IMR-90 (cell line): ENCODE data around the gene DTX3L. TPM values are rescaled to one million over a fixed set of nuclear protein-coding genes. Genes with fewer than 3 reads are reported as not detected.

Experiments used
- ATAC-seq: fragments of 200-7000 bp; cut with Tn5 transposase; 2 replicates; pipeline ENCODE4 v1.9.1; 2020; ENCODE audit warnings: low read depth, mild to moderate bottlenecking, moderate library complexity
- BruUV-seq: library from RNA; stranded (reverse); fragments of 400-500 nt; replicated peaks from 2 replicates; lab custom pipeline; 2021; lab: Mats Ljungman, UMichigan
- CTCF ChIA-PET: fragments of 300-600 bp; formaldehyde crosslinking; extraction: SDS; loops from one replicate; lab custom pipeline; 2021; ENCODE audit warnings: antibody characterized with exemption; lab: Yijun Ruan, JAX
- POLR2A ChIA-PET: fragments of 300-600 bp; sonication (Branson Sonifier 250); formaldehyde crosslinking; loops from one replicate; lab custom pipeline; 2022; ENCODE audit warnings: antibody characterized with exemption; ENCODE audit not compliant: unreplicated experiment; lab: Charles Lee
- DNase-seq: peaks from one replicate; pipeline ENCODE4 v3.0.0; 2013
- H2AFZ ChIP-seq: replicated peaks from 2 replicates; pipeline ENCODE3; 2013; ENCODE audit warnings: low read length, mild to moderate bottlenecking; ENCODE audit not compliant: poor library complexity
- H2AK5ac ChIP-seq: 2 replicates; pipeline ENCODE4 v1.6.1; 2013; ENCODE audit warnings: low read depth, low read length, inconsistent platforms
- H2AK9ac ChIP-seq: replicated peaks from 2 replicates; pipeline ENCODE3; 2013; ENCODE audit warnings: mild to moderate bottlenecking, low read depth, low read length, moderate library complexity; ENCODE audit not compliant: poor library complexity
- H2BK120ac ChIP-seq: 2 replicates; pipeline ENCODE4 v1.6.1; 2013; ENCODE audit warnings: low read depth, low read length, inconsistent platforms
- H2BK15ac ChIP-seq: 3 replicates; pipeline ENCODE4 v1.6.1; 2013; ENCODE audit warnings: low read depth, low read length, inconsistent platforms
- H2BK20ac ChIP-seq: 2 replicates; pipeline ENCODE4 v1.6.1; 2013; ENCODE audit warnings: low read depth, mild to moderate bottlenecking, inconsistent platforms, low read length, moderate library complexity
- H2BK5ac ChIP-seq: 2 replicates; pipeline ENCODE4 v1.6.1; 2013; ENCODE audit warnings: mild to moderate bottlenecking, low read depth, low read length, inconsistent platforms; ENCODE audit not compliant: poor library complexity, severe bottlenecking
- H3K14ac ChIP-seq: replicated peaks from 2 replicates; pipeline ENCODE4 v1.6.1; 2013; ENCODE audit warnings: low read depth, low read length, inconsistent platforms
- H3K18ac ChIP-seq: 2 replicates; pipeline ENCODE4 v1.6.1; 2013; ENCODE audit warnings: low read depth, low read length, control low read depth
- H3K23ac ChIP-seq: 2 replicates; pipeline ENCODE4 v1.6.1; 2013; ENCODE audit warnings: low read depth, low read length, inconsistent platforms
- H3K27ac ChIP-seq: 2 replicates; pipeline ENCODE4 v1.5.1; 2013; ENCODE audit warnings: mild to moderate bottlenecking, control low read depth, low read length; ENCODE audit not compliant: insufficient read depth
- H3K27me3 ChIP-seq: 2 replicates; pipeline ENCODE4 v1.6.1; 2013; ENCODE audit warnings: low read length; ENCODE audit not compliant: control insufficient read depth, insufficient read depth
- H3K36me3 ChIP-seq: 2 replicates; pipeline ENCODE4 v1.6.1; 2013; ENCODE audit warnings: low read length, mixed read lengths; ENCODE audit not compliant: control insufficient read depth, insufficient read depth
- H3K4ac ChIP-seq: 2 replicates; pipeline ENCODE4 v1.6.1; 2013; ENCODE audit warnings: low read depth, low read length, inconsistent platforms
- H3K4me1 ChIP-seq: 2 replicates; pipeline ENCODE4 v1.6.1; 2013; ENCODE audit warnings: low read length, mixed read lengths; ENCODE audit not compliant: control insufficient read depth, insufficient read depth
- H3K4me2 ChIP-seq: 2 replicates; pipeline ENCODE4 v1.6.1; 2013; ENCODE audit warnings: low read depth, mild to moderate bottlenecking, control low read depth, low read length, moderate library complexity
- H3K4me3 ChIP-seq: 2 replicates; pipeline ENCODE4 v1.5.1; 2013; ENCODE audit warnings: low read depth, mild to moderate bottlenecking, control low read depth, low read length, moderate library complexity; ENCODE audit not compliant: insufficient read depth
- H3K56ac ChIP-seq: 2 replicates; pipeline ENCODE4 v1.6.1; 2013; ENCODE audit warnings: low read length, inconsistent platforms; ENCODE audit not compliant: insufficient read depth; ENCODE audit errors: extremely low read depth
- H3K79me1 ChIP-seq, 2 experiments: 2 replicates each; pipeline ENCODE4 v1.6.1; 2013; ENCODE audit warnings: low read length in 2 of 2, inconsistent platforms in 1 of 2, low read depth in 1 of 2
- H3K9ac ChIP-seq: 2 replicates; pipeline ENCODE4 v1.6.1; 2013; ENCODE audit warnings: low read depth, low read length, control low read depth
- H3K9me1 ChIP-seq: 2 replicates; pipeline ENCODE4 v1.6.1; 2013; ENCODE audit warnings: low read length, inconsistent platforms; ENCODE audit not compliant: insufficient read depth
- H3K9me3 ChIP-seq: 2 replicates; pipeline ENCODE4 v1.6.1; 2013; ENCODE audit warnings: low read length; ENCODE audit not compliant: control insufficient read depth, insufficient read depth
- H4K20me1 ChIP-seq: 2 replicates; pipeline ENCODE4 v1.6.1; 2013; ENCODE audit warnings: low read length, inconsistent platforms; ENCODE audit not compliant: insufficient read depth
- H4K5ac ChIP-seq: 2 replicates; pipeline ENCODE4 v1.6.1; 2013; ENCODE audit warnings: mild to moderate bottlenecking, low read depth, low read length, control low read depth
- H4K8ac ChIP-seq, 2 experiments: 2 replicates each; pipeline ENCODE4 v1.6.1; 2013; ENCODE audit warnings: low read depth in 2 of 2, low read length in 2 of 2, control low read depth in 1 of 2, inconsistent platforms in 1 of 2
- H4K91ac ChIP-seq: 2 replicates; pipeline ENCODE4 v1.6.1; 2013; ENCODE audit warnings: low read depth, low read length, inconsistent platforms; ENCODE audit not compliant: insufficient read depth
- BHLHE40 ChIP-seq: fragments of 150-350 bp; IDR thresholded peaks from 2 replicates; pipeline ENCODE4 v1.6.1; 2016; ENCODE audit warnings: mild to moderate bottlenecking, low read depth, low read length
- ELK1 ChIP-seq: fragments of 150-350 bp; IDR thresholded peaks from 2 replicates; pipeline ENCODE4 v1.6.1; 2016; ENCODE audit warnings: low read depth, mild to moderate bottlenecking, low read length, moderate library complexity, borderline replicate concordance
- FOS ChIP-seq: fragments of 150-350 bp; IDR thresholded peaks from 2 replicates; pipeline ENCODE4 v1.6.1; 2016; ENCODE audit warnings: low read depth, low read length
- MAFK ChIP-seq: IDR thresholded peaks from 2 replicates; pipeline ENCODE4 v1.6.1; 2012; ENCODE audit warnings: low read depth, low read length, improper control_type of control experiment
- MAZ ChIP-seq: IDR thresholded peaks from 2 replicates; pipeline ENCODE4 v1.6.1; 2012; ENCODE audit warnings: low read depth, mild to moderate bottlenecking, low read length, improper control_type of control experiment, moderate library complexity, borderline replicate concordance
- MXI1 ChIP-seq: IDR thresholded peaks from 2 replicates; pipeline ENCODE4 v1.6.1; 2012; ENCODE audit warnings: low read depth, mild to moderate bottlenecking, low read length, moderate library complexity, borderline replicate concordance
- NFE2L2 ChIP-seq: fragments of 150-350 bp; IDR thresholded peaks from 2 replicates; pipeline ENCODE4 v1.6.1; 2016; ENCODE audit warnings: low read depth, mild to moderate bottlenecking, low read length
- POLR2A ChIP-seq: IDR thresholded peaks from 2 replicates; pipeline ENCODE4 v1.6.1; 2012; ENCODE audit warnings: mild to moderate bottlenecking, low read depth, low read length
- RAD21 ChIP-seq: IDR thresholded peaks from 2 replicates; pipeline ENCODE4 v1.6.1; 2012; ENCODE audit warnings: low read length, improper control_type of control experiment
- RCOR1 ChIP-seq: IDR thresholded peaks from 2 replicates; pipeline ENCODE4 v1.6.1; 2012; ENCODE audit warnings: mild to moderate bottlenecking, low read length, improper control_type of control experiment; ENCODE audit not compliant: insufficient replicate concordance
- RFX5 ChIP-seq: IDR thresholded peaks from 2 replicates; pipeline ENCODE4 v1.8.0; 2012; ENCODE audit warnings: low read depth, mild to moderate bottlenecking, low read length, moderate library complexity
- SMC3 ChIP-seq: fragments of 150-350 bp; IDR thresholded peaks from 2 replicates; pipeline ENCODE4 v1.6.1; 2016; ENCODE audit warnings: low read depth, mild to moderate bottlenecking, antibody characterized with exemption, low read length, moderate library complexity
- USF2 ChIP-seq: fragments of 150-350 bp; IDR thresholded peaks from 2 replicates; pipeline ENCODE4 v1.6.1; 2017; ENCODE audit warnings: mild to moderate bottlenecking, antibody characterized with exemption, low read length, low read depth
- WGBS, 2 experiments: methylation state at CpG; one replicate each; pipeline versions ENCODE4 v1.1.5 to v1.1.7; 2013; ENCODE audit warnings: missing lambda C conversion rate in 2 of 2; ENCODE audit not compliant: insufficient read length in 1 of 2; ENCODE audit errors: extremely low coverage in 2 of 2; 5-methylcytosine and 5-hydroxymethylcytosine counted together
- dilution Hi-C: fragments of 300-500 bp; cut with HindIII; formaldehyde crosslinking; loops from one replicate; pipeline ENCODE4 v1.14.3; 2018; ENCODE audit warnings: low sequenced_read_pairs; ENCODE audit not compliant: unreplicated experiment
- in situ Hi-C: fragments of 300-500 bp; cut with MboI; formaldehyde crosslinking; loops from 3 replicates; pipeline ENCODE4 v1.14.3; 2019; ENCODE audit warnings: low sequenced_read_pairs, inconsistent platforms, mixed read lengths
- intact Hi-C: fragments of 100-400 bp; cut with micrococcal nuclease; formaldehyde crosslinking; loops from 2 replicates; pipeline ENCODE4 v1.10.0; 2022
- polyA plus RNA-seq, 3 experiments: library from polyadenylated mRNA; depleted of rRNA; stranded (reverse); fragments of >200 nt; gene quantifications; 2 replicates each; pipeline ENCODE4 v1.2.3, GENCODE V29; 2012; ENCODE audit warnings: low replicate concordance in 1 of 3
- total RNA-seq: library from RNA; depleted of rRNA; stranded (reverse); fragments of >200 nt; gene quantifications from 2 replicates; pipeline ENCODE4 v1.2.3, GENCODE V29; 2012

The DTX3L gene
- total and polyA plus RNA-seq, 2 of the 4 experiments (the other 2 are of a cell fraction): 4.1 to 7.9 TPM

- H3K9ac ChIP-seq: no peak overlapping the region
- H3K18ac ChIP-seq: no peak overlapping the region
- H4K20me1 ChIP-seq: peaks cover 26% of the 10 kb centered on the region
- no peak overlapping the region for H3K27ac ChIP-seq
- intact Hi-C loops: no loop called here
- dilution Hi-C loops: no loop called here
- H3K4me3 ChIP-seq: no peak overlapping the region
- no TSS peak for BruUV-seq
- H4K5ac ChIP-seq: no peak overlapping the region
- H4K8ac ChIP-seq: no peak overlapping the region
- ATAC-seq (no peak), DNase-seq (no peak)
- H2BK120ac ChIP-seq: no peak overlapping the region
- 93% methylated on average over 3 of the region's 6 CpGs; no CpG with 5 or more reads in 1 of the 2 experiments for WGBS, 2 experiments
- H3K56ac ChIP-seq: no peak overlapping the region
- H3K23ac ChIP-seq: no peak overlapping the region
- H2AFZ ChIP-seq: peak overlapping the region; percentile 23
- no peak overlapping the region for H3K14ac ChIP-seq
- no peak overlapping the region for H4K91ac ChIP-seq
- 0 out of 2 replicates have a peak, but pooled peaks cover 3% of the 10 kb centered on the region for H3K4me1 ChIP-seq
- no peak overlapping the region for H3K4me2 ChIP-seq
- no peak overlapping the region for H3K4ac ChIP-seq
- H3K27me3 ChIP-seq: no peaks in the 10 kb centered on the region
- TF ChIP-seq SMC3 (no peak), MAFK (no peak), MAZ (no peak), RAD21 (no peak), POLR2A (no peak), RCOR1 (no peak), BHLHE40 (no peak), ELK1 (no peak), NFE2L2 (no peak), USF2 (no peak), MXI1 (no peak), FOS (no peak), RFX5 (no peak)
- no peak overlapping the region for H2BK5ac ChIP-seq
- H3K9me1 ChIP-seq: peaks cover 7% of the 10 kb centered on the region
- H2AK9ac ChIP-seq: no peak overlapping the region
- no peak overlapping the region for H2AK5ac ChIP-seq
- H3K36me3 ChIP-seq: no peaks in the 10 kb centered on the region
- CTCF ChIA-PET: no interaction called here
- no peak overlapping the region for H2BK20ac ChIP-seq
- H2BK15ac ChIP-seq: no peak overlapping the region
- peaks cover 2 to 12% of the 10 kb centered on the region in 2 experiments; a peak in 2 of 4 replicates for H3K79me1 ChIP-seq
- no peaks in the 10 kb centered on the region for H3K9me3 ChIP-seq
- in situ Hi-C loops: no loop called here
- POLR2A ChIA-PET: no interaction called here
Measured at GRCh38 chr3:122516846-122517360, 47.2 kb upstream of the DTX3L start.
